CD14-positive monocyte (primary cell): ENCODE data around the gene AKAP12. TPM values are rescaled to one million over a fixed set of nuclear protein-coding genes. Genes with fewer than 3 reads are reported as not detected.

Experiments used
- DNase-seq, 3 donors: peaks; one replicate each; pipeline ENCODE4 v3.0.0-alpha.2; 2011 to 2022
- H2AFZ ChIP-seq: 2 replicates; pipeline ENCODE4 v1.6.0; 2012; ENCODE audit warnings: mild to moderate bottlenecking, low read depth, low read length, inconsistent platforms; ENCODE audit not compliant: insufficient read depth, poor library complexity, severe bottlenecking
- H3K27ac ChIP-seq, 2 donors: 1 replicate in 1 of 2; 2 replicates in 1 of 2; pipeline ENCODE4 v1.5.1; 2012 to 2013; ENCODE audit warnings: low read length in 2 of 2, control low read depth in 1 of 2, inconsistent platforms in 1 of 2, low read depth in 1 of 2, mild to moderate bottlenecking in 1 of 2
- H3K27me3 ChIP-seq, 2 donors: one replicate each; pipeline versions ENCODE4 v1.6.0 to v1.6.1; 2011 to 2013; ENCODE audit warnings: low read length in 2 of 2; ENCODE audit not compliant: control insufficient read depth in 2 of 2, insufficient read depth in 2 of 2
- H3K36me3 ChIP-seq, 2 donors: replicated peaks in 1 of 2; 1 replicate in 1 of 2; 2 replicates in 1 of 2; pipeline versions ENCODE4 v1.5.1 to v1.6.1; 2012 to 2013; ENCODE audit warnings: low read length in 2 of 2, control low read depth in 1 of 2, inconsistent platforms in 1 of 2, mild to moderate bottlenecking in 1 of 2; ENCODE audit not compliant: insufficient read depth in 2 of 2, control insufficient read depth in 1 of 2
- H3K4me1 ChIP-seq, 2 donors: 1 replicate in 1 of 2; 2 replicates in 1 of 2; pipeline versions ENCODE4 v1.5.1 to v1.6.1; 2012 to 2013; ENCODE audit warnings: low read length in 2 of 2, control low read depth in 1 of 2, inconsistent platforms in 1 of 2, mild to moderate bottlenecking in 1 of 2, moderate library complexity in 1 of 2; ENCODE audit not compliant: insufficient read depth in 2 of 2, control insufficient read depth in 1 of 2
- H3K4me2 ChIP-seq: replicated peaks from 2 replicates; pipeline ENCODE3; 2012; ENCODE audit warnings: low read length, moderate library complexity, mild to moderate bottlenecking; ENCODE audit not compliant: poor library complexity, severe bottlenecking; ENCODE audit errors: extremely low read depth
- H3K4me3 ChIP-seq, 3 experiments: fragments of 200-600 bp in 1 of 3; sonication (generic) in 1 of 3; replicated peaks in 1 of 3; 1 replicate in 2 of 3; 2 replicates in 1 of 3; pipeline ENCODE4 v1.5.1; 2011 to 2013; ENCODE audit warnings: low read length in 3 of 3, mild to moderate bottlenecking in 3 of 3, control low read depth in 2 of 3, low read depth in 2 of 3, inconsistent platforms in 1 of 3, moderate library complexity in 1 of 3
- H3K79me2 ChIP-seq: 2 replicates; pipeline ENCODE4 v1.6.0; 2012; ENCODE audit warnings: mild to moderate bottlenecking, control low read depth, inconsistent platforms, low read length, moderate library complexity; ENCODE audit not compliant: insufficient read depth
- H3K9ac ChIP-seq: 2 replicates; pipeline ENCODE4 v1.6.0; 2017; ENCODE audit warnings: low read length, mild to moderate bottlenecking; ENCODE audit not compliant: insufficient read depth, poor library complexity, severe bottlenecking
- H3K9me3 ChIP-seq, 2 donors: replicated peaks in 1 of 2; 1 replicate in 1 of 2; 2 replicates in 1 of 2; pipeline versions ENCODE4 v1.5.1 to v1.6.1; 2012 to 2013; ENCODE audit warnings: low read length in 2 of 2, control low read depth in 1 of 2; ENCODE audit not compliant: control insufficient read depth in 1 of 2, insufficient read depth in 1 of 2
- H4K20me1 ChIP-seq: 2 replicates; pipeline ENCODE4 v1.6.0; 2012; ENCODE audit warnings: mild to moderate bottlenecking, low read length, control low read depth, moderate library complexity; ENCODE audit not compliant: insufficient read depth
- H3K27ac Mint-ChIP-seq, 7 donors: one replicate each; pipeline ENCODE4 v1.8.0; 2020; ENCODE audit warnings: mild to moderate bottlenecking in 7 of 7, mixed read lengths in 7 of 7, moderate library complexity in 6 of 7, inconsistent platforms in 2 of 7
- H3K27me3 Mint-ChIP-seq, 3 donors: one replicate each; pipeline ENCODE4 v1.8.0; 2021 to 2022; ENCODE audit warnings: low read depth in 3 of 3, mild to moderate bottlenecking in 3 of 3, mixed read lengths in 3 of 3, moderate library complexity in 3 of 3, inconsistent platforms in 1 of 3
- H3K36me3 Mint-ChIP-seq, 2 donors: one replicate each; pipeline ENCODE4 v1.8.0; 2020; ENCODE audit warnings: mixed read lengths in 2 of 2, inconsistent platforms in 1 of 2, mild to moderate bottlenecking in 1 of 2
- H3K4me1 Mint-ChIP-seq: one replicate; pipeline ENCODE4 v1.8.0; 2020; ENCODE audit warnings: mild to moderate bottlenecking, mixed read lengths
- H3K4me3 Mint-ChIP-seq, 2 donors: one replicate each; pipeline ENCODE4 v1.8.0; 2020; ENCODE audit warnings: mild to moderate bottlenecking in 2 of 2, mixed read lengths in 2 of 2, moderate library complexity in 1 of 2
- H3K9me3 Mint-ChIP-seq, 7 donors: one replicate each; pipeline ENCODE4 v1.8.0; 2020 to 2022; ENCODE audit warnings: mixed read lengths in 7 of 7, mild to moderate bottlenecking in 6 of 7, moderate library complexity in 6 of 7, inconsistent platforms in 2 of 7
- WGBS: methylation state at CpG from one replicate; pipeline ENCODE4 v1.1.5; 2013; ENCODE audit warnings: missing lambda C conversion rate; ENCODE audit not compliant: insufficient coverage; 5-methylcytosine and 5-hydroxymethylcytosine counted together
- intact Hi-C, 2 donors: fragments of 100-400 bp; cut with micrococcal nuclease; formaldehyde crosslinking; loops; one replicate each; pipeline versions ENCODE4 v1.15.0 to v1.15.1; 2023
- polyA plus RNA-seq, 3 donors: library from polyadenylated mRNA; depleted of rRNA in 1 of 3; unstranded in 2 of 3; stranded (reverse) in 1 of 3; fragments of 300-500 nt in 2 of 3; fragments of >200 nt in 1 of 3; fragmentation: Illumina TruSeq in 2 of 3; gene quantifications; 1 replicate in 2 of 3; 2 replicates in 1 of 3; pipeline ENCODE4 v1.2.3, GENCODE V29; 2012 to 2021
- TF ChIP-seq, protein P1 (sequence below): fragments of 200-600 bp; IDR thresholded peaks from one replicate; pipeline ENCODE4 v1.8.0; 2022; ENCODE audit warnings: antibody characterized with exemption, mild to moderate bottlenecking

Gene AKAP12
- polyA plus RNA-seq, 3 donors, result 0.01 TPM; not detected in 2

DNA sequence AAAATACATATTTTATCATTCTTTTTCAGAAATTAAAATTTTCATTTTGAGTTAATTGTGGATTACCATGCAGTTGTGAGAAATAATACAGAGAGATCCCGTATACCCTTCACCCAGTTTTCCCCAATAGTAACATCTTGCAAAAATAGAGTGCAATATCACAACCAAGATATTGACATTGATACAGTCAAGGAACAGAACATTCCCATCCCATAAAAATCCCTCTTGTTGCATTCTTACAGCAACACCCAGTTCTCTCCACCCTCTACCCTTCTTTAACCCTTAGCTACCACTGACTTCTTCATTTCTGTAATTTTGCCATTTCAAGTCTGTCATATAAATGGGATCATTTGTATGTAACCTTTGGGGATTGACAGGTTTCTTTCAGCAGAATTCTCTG, 6.9 kb upstream of the AKAP12 start:
- Histone ChIP-seq H3K9me3 (no peaks in the 10 kb centered on the region), H3K27ac (no peak overlapping the region), H3K4me2 (no peak overlapping the region), H3K27me3 (peaks cover 0 to 7% of the 10 kb centered on the region in 2 donors), H3K79me2 (no peaks in the 10 kb centered on the region), H3K36me3 (no peaks in the 10 kb centered on the region), H3K4me1 (no peaks in the 10 kb centered on the region), H3K9ac (no peak overlapping the region), H3K4me3 (no peak overlapping the region), H4K20me1 (no peaks in the 10 kb centered on the region), H2AFZ (no peak overlapping the region)
- intact Hi-C loops, result no loop called here
- no peaks in the 10 kb centered on the region for H3K36me3 Mint-ChIP-seq
- H3K27me3 Mint-ChIP-seq, result peaks cover 6 to 21% (median 13%) of the 10 kb centered on the region in 3 donors
- peaks cover 0 to 3% (median 0%) of the 10 kb centered on the region in 7 donors for H3K9me3 Mint-ChIP-seq
- DNase-seq, result no peak
- WGBS, result no CpG with 5 or more reads among the region's 1 CpG
- H3K27ac Mint-ChIP-seq, result no peak overlapping the region
- H3K4me1 Mint-ChIP-seq, result no peaks in the 10 kb centered on the region
- TF ChIP-seq, protein P1, sequence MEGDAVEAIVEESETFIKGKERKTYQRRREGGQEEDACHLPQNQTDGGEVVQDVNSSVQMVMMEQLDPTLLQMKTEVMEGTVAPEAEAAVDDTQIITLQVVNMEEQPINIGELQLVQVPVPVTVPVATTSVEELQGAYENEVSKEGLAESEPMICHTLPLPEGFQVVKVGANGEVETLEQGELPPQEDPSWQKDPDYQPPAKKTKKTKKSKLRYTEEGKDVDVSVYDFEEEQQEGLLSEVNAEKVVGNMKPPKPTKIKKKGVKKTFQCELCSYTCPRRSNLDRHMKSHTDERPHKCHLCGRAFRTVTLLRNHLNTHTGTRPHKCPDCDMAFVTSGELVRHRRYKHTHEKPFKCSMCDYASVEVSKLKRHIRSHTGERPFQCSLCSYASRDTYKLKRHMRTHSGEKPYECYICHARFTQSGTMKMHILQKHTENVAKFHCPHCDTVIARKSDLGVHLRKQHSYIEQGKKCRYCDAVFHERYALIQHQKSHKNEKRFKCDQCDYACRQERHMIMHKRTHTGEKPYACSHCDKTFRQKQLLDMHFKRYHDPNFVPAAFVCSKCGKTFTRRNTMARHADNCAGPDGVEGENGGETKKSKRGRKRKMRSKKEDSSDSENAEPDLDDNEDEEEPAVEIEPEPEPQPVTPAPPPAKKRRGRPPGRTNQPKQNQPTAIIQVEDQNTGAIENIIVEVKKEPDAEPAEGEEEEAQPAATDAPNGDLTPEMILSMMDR, result no peak
- no peak overlapping the region for H3K4me3 Mint-ChIP-seq

DNA sequence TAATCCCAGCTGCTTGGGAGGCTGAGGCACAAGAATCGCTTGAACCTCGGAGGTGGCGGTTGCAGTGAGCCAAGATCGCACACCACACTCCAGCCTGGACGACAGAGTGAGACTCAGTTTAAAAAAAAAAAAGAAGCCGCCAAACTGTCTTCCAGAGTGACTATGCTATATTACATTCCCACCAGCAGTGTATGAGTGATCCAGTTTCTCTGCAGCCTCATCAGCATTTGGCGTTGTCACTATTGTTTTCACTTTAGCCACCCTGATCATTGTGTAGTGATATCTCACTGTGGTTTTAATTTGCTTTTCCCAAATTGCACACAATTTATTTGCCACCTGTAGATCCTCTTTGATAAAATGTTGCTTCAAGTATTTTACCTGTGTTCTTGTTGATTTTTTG, 6.0 kb upstream of the AKAP12 start:
- Mint-ChIP-seq H3K27me3 (peaks cover 13 to 29% (median 21%) of the 10 kb centered on the region in 3 donors), H3K36me3 (no peaks in the 10 kb centered on the region), H3K9me3 (peaks cover 0 to 3% (median 0%) of the 10 kb centered on the region in 7 donors), H3K27ac (no peak overlapping the region), H3K4me1 (no peaks in the 10 kb centered on the region), H3K4me3 (peak overlapping the region in 1 of 2 donors; percentile 10)
- H3K9ac ChIP-seq, result no peak overlapping the region
- peaks cover 1 to 14% of the 10 kb centered on the region in 2 donors for H3K27me3 ChIP-seq
- TF ChIP-seq, protein P1, result no peak
- intact Hi-C loops, result no loop called here
- no peak overlapping the region for H3K27ac ChIP-seq
- no peak overlapping the region for H3K4me3 ChIP-seq
- no peak overlapping the region for H2AFZ ChIP-seq
- no peak overlapping the region for H3K4me2 ChIP-seq
- no peak for DNase-seq
- H4K20me1 ChIP-seq, result no peaks in the 10 kb centered on the region
- H3K9me3 ChIP-seq, result no peaks in the 10 kb centered on the region
- H3K4me1 ChIP-seq, result no peaks in the 10 kb centered on the region
- 100% methylated on average over 1 of the region's 7 CpGs for WGBS
- no peaks in the 10 kb centered on the region for H3K79me2 ChIP-seq
- no peaks in the 10 kb centered on the region for H3K36me3 ChIP-seq
